HEK293T (cell line): ENCODE data around the gene CBLN3.
"Not testable (repeated sequence)": the region's sequence is repeated elsewhere in the genome, so short reads cannot be mapped to it uniquely, and the experiment has no call there.

Source experiments
- CTCF ChIA-PET: fragments of 350-600 bp; formaldehyde crosslinking; extraction: SDS; loops from one replicate; lab custom pipeline; 2021; ENCODE audit warnings: antibody characterized with exemption, inconsistent platforms; lab: Yijun Ruan, JAX
- POLR2A ChIA-PET: fragments of 350-600 bp; formaldehyde crosslinking; extraction: SDS; loops from one replicate; lab custom pipeline; 2020; ENCODE audit warnings: antibody characterized with exemption, inconsistent platforms; lab: Yijun Ruan, JAX
- DNase-seq: peaks from one replicate; pipeline ENCODE4 v3.0.0; 2012; ENCODE audit warnings: mixed read lengths; ENCODE audit errors: extremely low spot score
- ARNT ChIP-seq: fragments of 450-650 bp; IDR thresholded peaks from 2 replicates; pipeline ENCODE4 v1.6.1; 2017; ENCODE audit warnings: mild to moderate bottlenecking
- BHLHE40 ChIP-seq: fragments of 450-650 bp; IDR thresholded peaks from 2 replicates; pipeline ENCODE4 v1.6.1; 2016; ENCODE audit warnings: mild to moderate bottlenecking, moderate library complexity, borderline replicate concordance
- CTBP1 ChIP-seq: fragments of 450-650 bp; IDR thresholded peaks from 2 replicates; pipeline ENCODE4 v1.6.1; 2016; ENCODE audit warnings: borderline replicate concordance
- ELF4 ChIP-seq: fragments of 450-650 bp; IDR thresholded peaks from 2 replicates; pipeline ENCODE4 v1.6.1; 2017; ENCODE audit warnings: antibody characterized with exemption
- FOXA1 ChIP-seq: fragments of 450-650 bp; IDR thresholded peaks from 2 replicates; pipeline ENCODE4 v1.6.1; 2016; ENCODE audit warnings: mild to moderate bottlenecking
- FOXK2 ChIP-seq: fragments of 450-650 bp; IDR thresholded peaks from 2 replicates; pipeline ENCODE4 v1.6.1; 2016; ENCODE audit warnings: mild to moderate bottlenecking
- FOXM1 ChIP-seq: fragments of 450-650 bp; IDR thresholded peaks from 2 replicates; pipeline ENCODE4 v1.6.1; 2017; ENCODE audit warnings: mild to moderate bottlenecking, borderline replicate concordance
- HDGF ChIP-seq: fragments of 450-650 bp; IDR thresholded peaks from 2 replicates; pipeline ENCODE4 v1.6.1; 2017; ENCODE audit warnings: antibody characterized with exemption, borderline replicate concordance
- L3MBTL2 ChIP-seq: fragments of 450-650 bp; conservative IDR thresholded peaks from 2 replicates; pipeline ENCODE4 v1.6.1; 2016; ENCODE audit warnings: mild to moderate bottlenecking
- LEF1 ChIP-seq: fragments of 450-650 bp; IDR thresholded peaks from 2 replicates; pipeline ENCODE4 v1.6.1; 2017; ENCODE audit warnings: mild to moderate bottlenecking, borderline replicate concordance
- NFRKB ChIP-seq: fragments of 450-650 bp; IDR thresholded peaks from 2 replicates; pipeline ENCODE4 v1.6.1; 2016; ENCODE audit warnings: mild to moderate bottlenecking, moderate library complexity
- SP1 ChIP-seq: fragments of 450-650 bp; IDR thresholded peaks from 2 replicates; pipeline ENCODE4 v1.6.1; 2017
- SUZ12 ChIP-seq: fragments of 450-650 bp; IDR thresholded peaks from 2 replicates; pipeline ENCODE4 v1.6.1; 2016; ENCODE audit warnings: mild to moderate bottlenecking
- TARDBP ChIP-seq: fragments of 450-650 bp; IDR thresholded peaks from 2 replicates; pipeline ENCODE4 v1.6.1; 2016
- ZNF384 ChIP-seq: fragments of 450-650 bp; IDR thresholded peaks from 2 replicates; pipeline ENCODE4 v1.6.1; 2016
- TF ChIP-seq, protein P1 (sequence below): fragments of 450-650 bp; IDR thresholded peaks from 2 replicates; pipeline ENCODE4 v1.6.1; 2016

Gene CBLN3

DNA sequence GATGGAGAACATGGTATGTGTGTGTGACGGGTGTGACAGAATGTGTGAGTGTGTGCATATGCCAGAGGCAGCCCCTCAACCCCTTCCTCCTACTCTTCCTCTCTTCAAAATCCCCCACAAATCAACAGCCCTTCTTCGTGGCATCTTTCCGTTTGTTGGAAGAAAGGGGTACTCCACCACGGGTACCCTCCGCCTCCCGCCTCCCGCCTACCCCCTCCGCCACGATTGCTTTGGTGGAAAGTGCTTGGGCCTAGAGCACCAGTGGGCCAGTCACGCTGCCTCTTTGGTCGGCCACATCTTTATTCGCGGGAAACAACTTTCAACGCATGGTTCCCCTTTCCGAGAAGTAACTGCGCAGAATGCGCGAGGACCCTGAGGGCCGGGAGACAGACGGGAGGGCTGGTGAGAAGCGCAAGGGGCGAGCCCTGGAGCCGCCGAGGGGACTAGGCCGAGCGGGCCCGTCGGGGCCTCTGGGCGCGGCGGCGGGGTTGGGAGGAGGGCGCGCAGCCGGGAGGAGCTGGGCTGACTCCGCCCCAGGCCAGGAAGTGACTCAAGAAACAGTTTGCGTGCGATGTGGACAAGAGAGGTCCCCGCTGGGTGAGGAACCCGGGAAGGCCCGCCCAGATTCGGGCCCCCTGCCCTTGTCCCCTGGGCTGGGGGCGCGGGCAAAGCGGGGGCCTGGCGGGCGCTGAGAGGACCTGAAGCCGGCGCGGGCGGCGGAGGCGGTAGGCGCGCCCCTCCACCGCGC is at the start of gene CBLN3, which contains the start of gene KHNYN:
Gene CBLN3 (minus strand): TSS at position 274 of the 748 bp plus-strand sequence. CDS start 614 bp downstream, outside the sequence.
Gene KHNYN (plus strand): TSS at position 560 of the 748 bp plus-strand sequence. CDS start 777 bp downstream, outside the sequence.
- ChIA-PET CTCF (interaction anchor here (0.6 to 6.3 kb wide), 6 partner anchors 20 to 535 kb away, joined by 3 to 145 read pairs (median 16); partner anchors contain the start of genes ADCY4 and CIDEB), POLR2A (interaction anchor here (0.6 to 3.8 kb wide), 34 partner anchors 9 to 316 kb away, joined by 3 to 46 read pairs (median 8); partner anchors contain the start of genes ADCY4, CHMP4A, CIDEB and DHRS1)
- no peak for TF ChIP-seq TARDBP
- peak; percentile 80 for TF ChIP-seq ARNT
- TF ChIP-seq, protein P1, sequence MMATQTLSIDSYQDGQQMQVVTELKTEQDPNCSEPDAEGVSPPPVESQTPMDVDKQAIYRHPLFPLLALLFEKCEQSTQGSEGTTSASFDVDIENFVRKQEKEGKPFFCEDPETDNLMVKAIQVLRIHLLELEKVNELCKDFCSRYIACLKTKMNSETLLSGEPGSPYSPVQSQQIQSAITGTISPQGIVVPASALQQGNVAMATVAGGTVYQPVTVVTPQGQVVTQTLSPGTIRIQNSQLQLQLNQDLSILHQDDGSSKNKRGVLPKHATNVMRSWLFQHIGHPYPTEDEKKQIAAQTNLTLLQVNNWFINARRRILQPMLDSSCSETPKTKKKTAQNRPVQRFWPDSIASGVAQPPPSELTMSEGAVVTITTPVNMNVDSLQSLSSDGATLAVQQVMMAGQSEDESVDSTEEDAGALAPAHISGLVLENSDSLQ = no peak
- peak; percentile 80 for TF ChIP-seq L3MBTL2
- no peak for TF ChIP-seq ZNF384
- TF ChIP-seq NFRKB = no peak
- peak; percentile 62; the same call in 1 of the 2 replicates for TF ChIP-seq FOXM1
- TF ChIP-seq CTBP1 = no peak
- peak; percentile 38; the same call in 1 of the 2 replicates for TF ChIP-seq ELF4
- TF ChIP-seq HDGF = no peak
- DNase-seq = peak; percentile 86

DNA sequence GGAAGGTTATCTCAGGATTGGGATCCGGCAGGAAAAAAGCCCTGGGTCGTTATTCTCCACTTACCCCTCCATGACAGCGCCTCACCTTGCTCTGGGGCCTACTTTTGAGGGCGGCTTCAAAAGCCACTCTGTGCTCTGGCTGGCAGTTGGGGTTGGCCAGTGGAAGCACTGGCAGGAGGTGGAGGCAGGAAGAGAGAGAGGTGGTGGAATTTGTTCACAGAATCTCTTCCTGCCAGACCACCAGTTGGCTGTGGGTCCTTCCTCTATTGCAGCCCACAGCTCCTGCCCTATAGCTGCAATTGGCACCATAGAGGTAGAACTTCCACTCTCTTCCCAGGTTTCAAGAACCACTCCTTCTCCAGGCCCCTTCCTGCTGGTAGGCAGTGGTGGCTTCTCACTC is 45.8 kb upstream of the CBLN3 start:
- TF ChIP-seq CTBP1 (no peak), HDGF (no peak), L3MBTL2 (no peak), LEF1 (no peak), ZNF384 (no peak), ELF4 (no peak), SP1 (no peak), BHLHE40 (no peak), FOXK2 (no peak), NFRKB (no peak), FOXM1 (no peak), ARNT (no peak), SUZ12 (no peak), TARDBP (no peak)
- TF ChIP-seq, protein P1 = no peak
- CTCF ChIA-PET = no interaction called here

DNA sequence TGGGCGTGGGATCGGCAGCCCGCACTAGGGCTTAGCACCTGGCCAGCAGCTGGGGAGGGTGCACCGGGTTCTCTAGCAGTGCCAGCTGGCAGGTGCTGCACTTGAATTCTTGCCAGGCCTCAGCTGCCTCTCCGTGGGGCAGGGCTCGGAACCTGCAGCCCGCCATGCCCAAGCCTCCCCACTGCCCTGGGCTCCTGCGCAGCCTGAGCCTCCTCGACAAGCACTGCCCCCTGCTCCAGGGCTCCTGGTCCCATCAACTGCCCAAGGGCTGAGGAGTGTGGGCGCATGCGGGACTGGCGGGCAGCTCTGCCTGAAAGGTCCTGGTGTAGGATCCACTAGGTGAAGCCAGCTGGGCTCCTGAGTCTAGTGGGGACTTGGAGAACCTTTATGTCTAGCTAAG is 43.7 kb upstream of the CBLN3 start:
- ChIA-PET CTCF (no interaction called here), POLR2A (no interaction called here)
- TF ChIP-seq NFRKB (no peak), SP1 (no peak), CTBP1 (no peak), FOXK2 (no peak), SUZ12 (no peak), L3MBTL2 (no peak)
- TF ChIP-seq, protein P1 = no peak
- DNase-seq = no peak

More for the DNA sequence above, 45.8 kb upstream of the CBLN3 start:
- no peak for DNase-seq
- POLR2A ChIA-PET = no interaction called here

DNA sequence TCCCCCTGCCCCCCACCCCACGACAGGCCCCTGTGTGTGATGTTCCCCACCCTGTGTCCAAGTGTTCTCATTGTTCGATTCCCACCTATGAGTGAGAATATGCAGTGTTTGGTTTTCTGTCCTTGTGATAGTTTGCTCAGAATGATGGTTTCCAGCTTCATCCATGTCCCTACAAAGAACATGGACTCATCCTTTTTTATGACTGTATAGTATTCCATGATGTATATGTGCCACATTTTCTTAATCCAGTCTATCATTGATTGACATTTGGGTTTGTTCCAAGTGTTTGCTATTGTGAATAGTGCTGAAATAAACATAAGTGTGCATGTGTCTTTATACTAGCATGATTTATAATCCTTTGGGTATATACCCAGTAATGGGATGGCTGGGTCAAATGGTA is 41.0 kb upstream of the CBLN3 start:
- CTCF ChIA-PET = interaction anchor here (1.0 kb wide), 1 partner anchor 12 kb away, joined by 3 read pairs; no protein-coding TSS in a partner anchor
- POLR2A ChIA-PET, DNase-seq: not testable (repeated sequence)

DNA sequence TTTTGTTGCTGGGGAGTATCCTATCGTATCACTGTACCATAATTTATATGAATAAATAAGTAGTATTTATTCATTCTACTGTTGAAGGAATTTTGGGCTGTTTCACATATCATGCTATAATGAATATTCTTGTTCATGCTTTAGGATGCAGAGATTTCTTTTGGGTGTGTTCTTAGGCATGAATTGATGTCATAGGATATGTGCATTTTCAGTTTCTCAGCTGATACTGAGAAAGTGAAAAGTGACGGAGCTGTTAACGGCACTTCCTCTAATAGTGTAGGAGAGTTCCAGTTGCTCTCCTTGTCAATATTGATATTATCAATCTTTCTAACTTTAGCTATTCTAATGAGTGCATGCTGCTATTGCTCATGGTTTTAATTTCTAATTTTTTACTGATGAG is 36.3 kb upstream of the CBLN3 start:
- no peak for TF ChIP-seq FOXK2
- no peak for TF ChIP-seq TARDBP
- TF ChIP-seq ELF4 = no peak
- TF ChIP-seq HDGF = no peak
- no peak for TF ChIP-seq ARNT
- no peak for TF ChIP-seq LEF1
- TF ChIP-seq BHLHE40 = no peak
- TF ChIP-seq ZNF384 = no peak
- TF ChIP-seq SP1 = no peak
- no peak for TF ChIP-seq FOXA1
- no peak for TF ChIP-seq NFRKB
- TF ChIP-seq FOXM1 = no peak
- no peak for TF ChIP-seq L3MBTL2
- TF ChIP-seq CTBP1 = no peak
- TF ChIP-seq SUZ12 = no peak
- TF ChIP-seq, protein P1 = no peak
- POLR2A ChIA-PET = no interaction called here
- CTCF ChIA-PET = interaction anchor here (0.6 kb wide), 1 partner anchor 1553 kb away, joined by 3 read pairs; no protein-coding TSS in a partner anchor
- DNase-seq = no peak

DNA sequence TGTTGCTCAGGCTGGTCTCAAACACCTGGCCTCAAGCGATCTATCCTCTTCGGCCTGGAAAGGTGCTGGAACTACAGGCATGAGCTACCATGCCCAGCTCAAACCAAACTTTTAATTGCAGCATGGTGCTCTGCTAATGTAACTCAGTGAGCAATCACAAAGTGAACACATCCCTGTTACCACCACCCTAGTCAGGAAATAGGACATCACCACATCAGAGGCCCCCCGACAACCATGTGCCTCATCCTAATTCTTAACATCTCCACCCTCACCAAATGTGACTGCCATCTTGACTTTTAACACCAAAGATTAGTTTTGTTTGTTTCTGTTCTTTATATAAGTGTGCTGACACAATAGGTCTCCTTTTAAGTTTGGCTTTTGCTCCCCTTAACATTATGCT is 35.9 kb upstream of the CBLN3 start:
- CTCF ChIA-PET = interaction anchor here (0.6 kb wide), 2 partner anchors 59 to 1552 kb away, joined by 3 read pairs; no protein-coding TSS in a partner anchor
- TF ChIP-seq SP1 (no peak), L3MBTL2 (no peak), FOXA1 (no peak), ZNF384 (no peak), TARDBP (no peak), ARNT (no peak), SUZ12 (no peak), LEF1 (no peak), FOXK2 (no peak), HDGF (no peak), FOXM1 (no peak), BHLHE40 (no peak), ELF4 (no peak), NFRKB (no peak), CTBP1 (no peak)
- TF ChIP-seq, protein P1 = no peak
- POLR2A ChIA-PET = no interaction called here
- no peak for DNase-seq
